SK-MEL-5 (cell line): ENCODE measurements around the gene STX1A. TPM values are rescaled to one million over a fixed set of nuclear protein-coding genes. Genes with fewer than 3 reads are reported as not detected.
"Not testable (repeated sequence)": the region's sequence is repeated elsewhere in the genome, so short reads cannot be mapped to it uniquely, and the experiment has no call there.

Source experiments
- DNase-seq: peaks from one replicate; pipeline ENCODE4 v3.0.0-alpha.2; 2016; ENCODE audit warnings: low read depth, low spot score
- in situ Hi-C: cut with HindIII; loops from 2 replicates; pipeline ENCODE4 v1.10.0; 2016; ENCODE audit warnings: low sequenced_read_pairs, high pct_unique_total_duplicates, low pct_unique_long_range_greater_than_20kb
- small RNA-seq, 2 experiments: library from RNA; depleted of rRNA; stranded (forward); fragments of <200 nt; gene quantifications; one replicate each; pipeline ENCODE3, GENCODE V24; 2014
- total RNA-seq: library from RNA; depleted of rRNA; stranded (reverse); fragments of >200 nt; shearing (Covaris generic); gene quantifications from 2 replicates; pipeline ENCODE4 v1.2.3, GENCODE V29; 2014; rRNA removed

Gene STX1A
- total RNA-seq, 1 experiment from 2014 or later = 7.0 TPM

DNA sequence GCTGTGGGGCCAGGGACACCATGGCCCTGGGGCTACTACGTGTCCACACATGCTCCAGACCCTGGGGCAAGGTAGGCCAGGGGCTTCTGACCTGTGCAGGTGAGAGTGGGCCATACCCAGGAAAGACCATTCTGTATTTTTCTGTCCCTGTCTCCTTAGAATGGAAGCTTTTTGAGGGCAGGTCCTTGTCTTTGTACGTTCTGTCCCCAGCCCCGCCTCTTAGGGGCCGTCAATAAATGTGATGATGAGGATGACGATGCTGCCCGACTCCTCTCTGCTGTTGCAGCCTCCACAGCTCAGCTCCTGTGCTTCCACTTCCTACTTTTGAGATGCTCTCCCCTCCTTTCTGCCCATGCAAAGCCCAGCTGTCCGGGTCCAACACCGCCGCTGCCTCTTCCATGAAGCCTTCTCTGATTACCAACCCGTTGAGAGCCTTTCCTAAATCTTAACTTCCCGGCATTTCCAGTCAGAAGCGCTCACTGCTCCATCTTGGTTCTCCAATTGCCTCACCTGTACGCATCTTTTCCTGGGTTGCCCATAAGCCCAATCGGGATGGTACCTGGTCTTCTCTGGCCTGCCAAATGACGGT is 47.5 kb downstream of the STX1A start:
- in situ Hi-C loops = no loop called here
- DNase-seq = no peak

DNA sequence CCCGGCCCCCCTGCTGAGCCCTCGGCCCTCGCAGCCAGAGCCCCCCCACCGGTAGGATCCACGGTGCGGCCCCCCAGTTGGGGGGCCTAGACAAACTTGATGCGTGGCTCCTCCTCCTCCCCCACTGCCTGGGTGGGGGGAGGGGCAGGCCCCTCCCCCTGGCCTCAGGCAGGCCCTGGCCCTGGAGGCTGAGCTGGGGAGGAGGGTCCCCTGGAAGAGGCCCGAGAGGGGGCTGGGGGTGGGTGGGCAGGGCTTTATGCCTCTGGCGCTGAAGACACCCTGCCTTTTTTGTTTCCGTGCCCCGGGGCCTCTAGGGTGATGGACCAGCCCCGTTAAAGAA is 48.2 kb downstream of the STX1A start:
- in situ Hi-C loops = no loop called here
- DNase-seq = no peak

DNA sequence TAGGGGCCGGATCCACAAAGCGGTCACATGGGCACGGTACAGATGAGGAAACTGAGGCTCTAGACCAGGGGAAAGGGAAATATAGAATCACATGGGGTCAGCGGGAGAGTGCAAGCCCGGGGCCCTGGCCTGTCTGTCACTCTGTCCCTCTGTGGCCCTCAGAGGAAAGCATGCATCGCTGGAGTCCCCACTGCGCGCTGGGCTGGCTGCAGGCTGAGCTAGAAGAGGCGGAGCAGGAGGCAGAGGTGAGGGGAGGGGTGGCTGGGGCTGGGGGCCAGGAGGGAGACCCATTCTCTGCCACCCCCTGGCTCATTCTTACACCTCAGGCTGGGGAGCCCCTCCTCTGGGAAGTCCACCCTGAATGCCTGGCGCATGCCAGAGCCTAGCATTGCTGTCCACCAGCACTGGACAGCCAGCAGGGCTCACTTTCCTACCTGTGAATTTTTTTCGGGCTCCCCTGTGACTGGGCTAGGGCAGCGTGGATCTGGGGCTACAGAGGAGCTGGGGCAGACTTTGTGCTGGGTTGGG is 49.5 kb downstream of the STX1A start:
- DNase-seq = no peak
- in situ Hi-C loops = no loop called here

DNA sequence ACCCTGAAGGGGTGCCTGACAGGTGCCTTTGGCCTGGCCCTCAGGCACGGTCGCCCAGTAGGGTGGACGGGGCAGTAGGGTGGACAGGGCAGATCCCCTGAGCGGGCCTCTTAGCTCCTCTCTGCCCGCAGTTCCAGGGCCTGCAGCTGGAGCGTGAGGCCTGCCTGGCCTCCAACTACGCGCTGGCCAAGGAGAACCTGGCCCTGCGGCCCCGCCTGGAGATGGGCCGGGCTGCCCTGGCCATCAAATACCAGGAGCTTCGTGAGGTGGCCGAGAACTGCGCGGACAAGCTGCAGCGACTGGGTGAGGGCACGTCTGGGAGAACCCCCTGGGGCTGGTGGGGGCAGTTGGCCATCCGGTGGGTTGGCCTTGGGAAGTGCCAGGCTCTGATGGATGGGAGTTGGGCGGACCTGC is 50.2 kb downstream of the STX1A start:
- in situ Hi-C loops = no loop called here
- no peak for DNase-seq

DNA sequence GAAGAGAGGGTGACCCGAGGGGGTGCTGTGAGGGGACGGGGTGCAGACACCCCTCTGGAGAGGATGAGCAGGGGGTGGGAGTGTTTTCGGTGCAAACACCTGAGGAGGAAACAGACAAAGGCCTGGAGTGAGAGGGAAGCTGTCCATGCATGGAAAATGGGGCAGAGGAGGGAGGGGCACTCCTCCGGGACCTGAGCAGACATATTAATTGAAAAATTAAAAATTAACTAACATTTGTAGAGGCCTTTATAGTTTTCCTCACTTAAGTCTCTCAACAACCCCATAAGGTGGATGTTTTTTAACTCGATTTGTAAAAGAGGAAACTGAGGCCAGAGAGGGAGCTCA is 50.6 kb downstream of the STX1A start:
- DNase-seq = no peak
- in situ Hi-C loops = no loop called here

DNA sequence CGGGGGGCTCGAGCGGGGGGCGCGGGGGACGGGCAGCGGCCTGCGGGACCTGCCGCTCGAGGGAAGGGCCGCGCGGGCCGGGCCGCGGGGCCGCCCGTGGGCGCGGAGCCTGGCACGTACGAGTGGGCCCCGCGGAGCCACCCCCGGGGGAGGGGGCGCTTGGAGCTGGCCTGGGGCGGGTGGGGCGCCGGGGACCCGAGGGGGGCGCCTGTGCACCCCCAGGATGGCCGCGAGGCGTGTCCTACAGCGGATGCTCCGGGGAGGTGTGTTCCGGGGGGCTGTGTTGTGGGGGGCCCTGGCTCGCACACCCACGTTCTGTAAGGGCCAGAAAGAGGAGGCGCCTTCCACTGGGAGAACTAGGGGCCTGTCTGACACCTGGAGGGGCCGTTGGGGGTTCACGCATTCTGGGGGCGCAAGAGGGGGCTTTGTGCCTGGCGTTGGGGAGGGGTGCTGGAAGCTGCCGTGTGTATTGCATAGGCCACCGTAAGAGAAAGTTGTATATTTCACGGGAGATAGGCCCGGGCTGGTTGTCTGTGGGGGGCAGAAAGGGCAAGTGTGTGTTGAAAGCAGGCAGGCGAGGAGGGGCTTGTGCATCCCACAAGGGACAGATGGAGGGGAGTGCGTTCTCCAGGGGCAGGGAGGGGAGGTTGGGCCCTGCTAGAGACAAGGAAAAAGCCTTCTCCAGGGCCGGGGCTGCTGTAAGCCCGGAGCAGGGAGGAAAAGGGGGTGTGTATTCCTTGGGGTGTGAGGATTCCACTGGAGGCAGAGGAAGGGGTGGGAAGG is 51.2 kb downstream of the STX1A start:
- DNase-seq = no peak
- in situ Hi-C loops = no loop called here

DNA sequence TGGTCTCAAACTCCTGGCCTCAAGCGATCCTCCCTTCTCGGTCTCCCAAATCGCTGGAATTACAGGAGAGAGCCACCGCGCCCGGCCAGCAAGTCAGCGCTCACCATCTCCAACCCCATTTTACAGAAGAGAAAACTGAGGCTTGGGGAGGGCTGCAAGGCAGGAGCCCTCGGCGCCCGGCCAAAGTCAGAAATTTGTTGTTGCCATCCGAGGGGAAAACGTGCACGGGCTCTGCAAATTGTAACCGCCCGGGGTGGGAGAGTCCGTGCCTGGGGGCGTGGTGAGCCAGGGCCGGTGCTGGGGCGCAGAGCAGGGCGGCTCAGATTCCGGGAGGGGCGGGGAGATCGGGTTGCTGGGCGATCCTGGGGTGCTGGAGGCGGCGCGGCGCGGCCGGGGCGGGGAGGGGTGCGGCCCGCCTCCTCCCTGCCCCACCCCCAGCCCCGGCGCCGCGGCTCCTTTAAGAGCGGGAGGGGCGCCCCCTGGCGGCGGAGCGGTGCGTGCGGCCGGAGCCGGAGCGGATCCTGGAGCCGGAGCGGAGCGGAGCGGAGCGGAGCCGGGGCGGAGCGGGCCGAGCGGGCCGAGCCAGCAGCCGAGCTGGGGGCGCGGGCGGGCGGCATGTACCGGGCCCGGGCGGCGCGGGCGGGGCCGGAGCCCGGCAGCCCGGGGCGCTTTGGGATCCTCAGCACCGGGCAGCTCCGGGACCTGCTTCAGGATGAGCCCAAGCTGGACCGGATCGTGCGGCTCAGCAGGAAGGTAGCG is 51.9 kb downstream of the STX1A start, which contains the start of gene VPS37D:
Gene VPS37D (plus strand): TSS at position 488 of the 759 bp plus-strand sequence. CDS start 128 bp downstream, at position 616.
- in situ Hi-C loops = no loop called here
- peak; percentile 88 for DNase-seq

DNA sequence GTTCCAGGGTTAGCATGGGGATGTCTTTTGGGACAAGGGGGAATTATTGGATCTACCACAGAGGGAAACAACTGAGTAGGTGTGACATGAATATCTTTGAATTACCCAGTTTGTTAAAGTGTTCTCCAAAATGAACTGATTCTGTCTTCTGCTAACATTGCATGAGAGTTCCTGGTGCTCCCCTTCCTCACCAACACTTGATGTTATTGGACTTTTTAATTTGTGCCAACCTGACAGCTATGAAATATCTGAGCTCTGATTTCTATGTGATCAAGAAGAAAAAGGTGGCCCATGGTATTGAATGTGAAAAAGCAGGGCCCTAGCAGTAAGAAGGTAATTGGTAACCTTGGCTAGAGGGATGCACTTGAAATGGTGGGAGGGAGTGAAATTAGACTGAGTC is 56.4 kb downstream of the STX1A start:
- in situ Hi-C loops = no loop called here
- DNase-seq = no peak

DNA sequence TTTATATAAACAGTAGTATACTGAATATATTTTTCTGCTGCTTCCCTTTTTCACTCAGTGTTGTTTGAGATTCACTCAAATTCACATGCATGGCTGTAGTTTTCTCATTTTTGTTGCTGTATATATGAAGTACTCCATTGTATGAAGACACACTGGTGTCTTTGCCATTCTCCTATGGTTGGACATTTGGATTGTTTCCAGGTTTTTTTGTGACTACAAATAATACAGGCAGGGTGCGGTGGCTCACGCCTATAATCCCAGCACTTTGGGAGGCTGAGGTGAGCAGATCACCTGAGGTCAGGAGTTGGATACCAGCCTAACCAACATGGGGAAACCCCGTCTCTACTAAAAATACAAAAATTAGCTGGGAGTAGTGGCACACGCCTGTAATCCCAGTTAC is 58.9 kb downstream of the STX1A start:
- in situ Hi-C loops = not testable (repeated sequence)

DNA sequence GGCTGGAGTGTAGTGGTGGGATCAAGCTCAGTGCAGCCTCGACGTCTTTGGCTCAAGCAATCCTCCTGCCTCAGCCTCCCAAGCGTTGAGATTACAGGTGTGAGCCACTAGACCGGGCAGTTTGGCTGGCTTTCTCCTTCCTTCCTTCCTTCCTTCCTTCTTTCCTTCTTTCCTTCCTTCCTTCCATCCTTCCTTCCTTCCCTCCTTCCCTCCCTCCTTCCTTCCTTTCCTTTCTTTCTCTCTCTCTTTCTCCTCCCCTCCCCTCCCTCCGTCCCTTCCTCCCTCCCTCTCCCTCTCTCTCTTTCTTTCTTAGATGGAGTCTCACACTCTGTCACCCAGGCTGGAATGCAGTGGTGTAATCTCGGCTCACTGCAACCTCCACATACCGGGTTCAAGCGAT is 59.5 kb downstream of the STX1A start:
- no peak for DNase-seq
- in situ Hi-C loops = no loop called here

More for the DNA sequence above, 58.9 kb downstream of the STX1A start:
- not testable (repeated sequence) for DNase-seq

DNA sequence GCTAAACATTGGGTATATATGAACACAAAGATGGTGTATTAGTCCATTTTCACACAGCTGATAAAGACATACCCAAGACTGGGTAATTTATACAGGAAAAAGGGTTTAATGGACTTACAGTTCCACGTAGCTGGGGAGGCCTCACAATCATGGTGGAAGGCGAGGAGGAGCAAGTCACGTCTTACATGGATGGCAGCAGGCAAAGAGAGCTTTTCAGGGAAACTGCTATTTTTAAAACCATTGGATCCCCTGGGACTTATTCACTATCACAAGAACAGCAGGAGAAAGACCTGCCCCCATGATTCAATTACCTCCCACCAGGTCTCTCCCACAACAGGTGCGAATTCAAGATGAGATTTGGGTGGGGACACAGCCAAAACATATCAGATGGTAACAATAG is 64.2 kb downstream of the STX1A start:
- in situ Hi-C loops, DNase-seq: not testable (repeated sequence)

DNA sequence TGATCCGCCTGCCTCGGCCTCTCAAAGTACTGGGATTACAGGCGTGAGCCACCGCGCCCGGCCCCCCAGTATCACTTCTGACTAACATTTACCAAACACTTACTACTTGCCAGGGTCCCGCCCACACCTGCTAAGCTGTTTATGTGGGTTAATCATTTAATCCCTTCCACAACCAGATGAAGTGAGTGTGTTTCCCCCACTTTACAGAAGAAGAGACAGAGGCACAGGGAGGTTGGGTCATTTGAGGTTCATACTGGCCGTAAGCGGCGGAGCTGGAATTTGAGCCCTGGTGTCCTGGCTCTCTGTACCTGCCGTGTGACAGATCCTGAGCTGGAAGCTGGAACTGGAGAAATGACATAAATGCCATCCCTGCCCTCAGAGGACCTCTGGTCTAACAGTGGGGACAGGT is 66.9 kb downstream of the STX1A start:
- DNase-seq = no peak
- in situ Hi-C loops = no loop called here

DNA sequence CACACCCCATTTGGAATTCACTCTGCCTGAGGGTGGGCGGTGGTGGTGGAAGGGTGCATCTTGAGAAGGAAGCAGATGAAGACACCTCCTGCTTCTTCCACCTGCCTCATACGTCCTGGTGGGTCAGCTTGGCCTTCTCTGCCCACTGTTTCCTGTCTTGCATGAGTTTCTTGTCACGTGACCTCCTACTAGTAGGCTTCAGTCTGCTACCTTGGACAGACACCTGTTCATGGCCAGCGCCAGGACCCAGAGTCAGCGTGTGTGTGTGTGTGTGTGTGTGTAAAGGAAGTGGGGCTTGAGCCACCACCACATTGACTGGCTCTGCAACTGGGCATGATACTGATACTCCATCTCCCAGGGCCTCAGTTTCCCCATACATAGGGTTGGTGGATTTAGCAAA is 68.9 kb downstream of the STX1A start:
- DNase-seq = no peak
- in situ Hi-C loops = no loop called here

DNA sequence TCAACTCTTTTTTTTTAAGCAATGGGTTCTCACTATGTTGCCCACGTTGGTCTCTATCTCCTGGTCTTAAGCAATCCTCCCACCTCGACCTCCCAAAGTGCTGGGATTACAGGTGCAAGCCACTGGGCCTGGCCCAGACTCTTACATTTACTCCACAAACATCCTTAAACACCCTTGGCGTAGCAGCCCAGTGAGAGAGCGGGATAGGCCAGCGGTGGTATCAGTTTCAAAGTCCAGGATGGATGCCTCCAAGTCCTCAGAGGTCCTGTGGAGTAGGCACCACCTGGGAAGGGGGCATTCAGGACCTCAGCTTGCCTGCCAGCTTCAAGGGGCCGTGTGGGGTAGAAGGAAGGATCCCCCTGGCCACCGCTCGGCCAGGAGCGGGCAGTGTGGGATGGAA is 69.9 kb downstream of the STX1A start:
- in situ Hi-C loops = no loop called here
- no peak for DNase-seq

Small RNA genes lying within 50 kb of the gene (small RNA-seq; reads per million reads assigned to genes)
- gene MIR4284 = 0.02 to 1.0 reads per million in 2 experiments
- gene RN7SL265P = 0 to 0.05 reads per million in 2 experiments

Other genes with a start within 250 kb of the STX1A start
- gene BAZ1B, start 197.4 kb downstream of the STX1A start, total RNA-seq = 71.4 and 79.5 TPM in 2 replicates
- gene BCL7B, start 162.0 kb downstream of the STX1A start, total RNA-seq = 22.9 and 23.0 TPM in 2 replicates
- gene TBL2, start 141.1 kb downstream of the STX1A start, total RNA-seq = 139 and 161 TPM in 2 replicates
- gene MLXIPL, start 95.1 kb downstream of the STX1A start, total RNA-seq = 0.03 TPM in 1 of 2 replicates, not detected in the other
- gene VPS37D, start 51.8 kb downstream of the STX1A start, total RNA-seq = 4.3 and 4.6 TPM in 2 replicates
- 4.3 and 4.5 TPM in 2 replicates for gene DNAJC30, start 36.2 kb downstream of the STX1A start, total RNA-seq
- gene BUD23, start 36.1 kb downstream of the STX1A start, total RNA-seq = 142 and 181 TPM in 2 replicates
- 27.5 and 31.8 TPM in 2 replicates for gene ABHD11, start 19.1 kb upstream of the STX1A start, total RNA-seq
- gene CLDN3, start 50.6 kb upstream of the STX1A start, total RNA-seq = not detected in 2 replicates
- not detected in 2 replicates for gene CLDN4, start 111.3 kb upstream of the STX1A start, total RNA-seq
- gene METTL27, start 122.8 kb upstream of the STX1A start, total RNA-seq = 1.8 and 2.8 TPM in 2 replicates
- not detected in 2 replicates for gene TMEM270, start 141.5 kb upstream of the STX1A start, total RNA-seq